Measurements from ENCODE around the gene ANKRD65.
"Not testable (repeated sequence)": the region's sequence is repeated elsewhere in the genome, so short reads cannot be mapped to it uniquely, and the experiment has no call there.

Gene ANKRD65

DNA sequence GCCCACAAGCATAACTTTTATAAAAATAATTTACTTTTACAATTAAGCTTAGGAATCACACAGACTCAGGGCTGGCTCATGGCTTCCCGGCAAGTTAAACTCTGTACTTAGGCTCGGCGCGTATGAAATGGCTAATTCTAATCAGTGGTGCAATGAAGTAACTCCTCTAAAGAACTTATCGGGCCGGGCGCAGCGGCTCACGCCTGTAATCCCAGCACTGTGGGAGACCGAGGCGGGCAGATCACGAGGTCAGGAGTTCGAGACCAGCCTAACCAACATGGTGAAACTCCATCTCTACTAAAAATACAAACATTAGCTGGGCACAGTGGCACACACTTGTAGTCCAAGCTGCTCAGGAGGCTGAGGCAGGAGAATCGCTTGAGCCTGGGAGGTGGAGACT lies 51.0 kb downstream of the ANKRD65 start:
- DNase-seq (ENCODE audit: low spot score) = not testable (repeated sequence)

All from globus pallidus (tissue), 1 donor.